ENCODE measurements around the gene SRD5A2. TPM values are rescaled to one million over a fixed set of nuclear protein-coding genes. Genes with fewer than 3 reads are reported as not detected.

SRD5A2 gene
- total RNA-seq, 1 donor from 2014 or later = not detected

DNA sequence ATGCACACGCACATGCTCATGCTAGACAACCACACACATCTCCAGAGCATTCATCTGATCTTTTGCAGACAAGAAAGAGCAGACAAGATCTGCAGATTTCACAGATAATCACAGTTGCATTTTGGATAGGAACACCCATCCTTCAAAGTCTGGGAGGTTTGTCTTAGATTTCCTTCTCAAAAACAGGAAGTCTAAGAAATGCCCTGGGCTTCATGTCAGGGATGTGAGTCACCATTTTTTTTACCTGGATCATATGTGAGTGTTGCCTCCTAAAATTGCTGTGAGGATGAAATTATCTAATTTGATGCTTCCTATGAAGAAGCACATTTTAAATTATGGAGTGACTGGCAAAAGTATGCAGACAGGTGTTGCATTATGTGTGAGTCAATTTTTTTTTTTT is 46.1 kb downstream of the SRD5A2 start:
- H3K27me3 ChIP-seq (ENCODE audit: control insufficient read depth in 3 of 3, insufficient read depth in 3 of 3, low read length in 3 of 3) = no peaks in the 10 kb centered on the region
- no peaks in the 10 kb centered on the region for H3K36me3 ChIP-seq (ENCODE audit: control insufficient read depth in 3 of 3, insufficient read depth in 3 of 3, low read length in 3 of 3)
- no peaks in the 10 kb centered on the region for H3K9me3 ChIP-seq (ENCODE audit: control insufficient read depth in 3 of 3, low read length in 3 of 3)
- H3K4me3 ChIP-seq (ENCODE audit: low read length in 3 of 3) = no peak overlapping the region
- no peak overlapping the region for H3K27ac ChIP-seq (ENCODE audit: low read depth, low read length)
- H3K9ac ChIP-seq (ENCODE audit: low read depth in 1 of 3, low read length in 3 of 3) = no peak overlapping the region
- no peaks in the 10 kb centered on the region for H3K4me1 ChIP-seq (ENCODE audit: control insufficient read depth in 3 of 3, insufficient read depth in 3 of 3, low read length in 3 of 3)

DNA sequence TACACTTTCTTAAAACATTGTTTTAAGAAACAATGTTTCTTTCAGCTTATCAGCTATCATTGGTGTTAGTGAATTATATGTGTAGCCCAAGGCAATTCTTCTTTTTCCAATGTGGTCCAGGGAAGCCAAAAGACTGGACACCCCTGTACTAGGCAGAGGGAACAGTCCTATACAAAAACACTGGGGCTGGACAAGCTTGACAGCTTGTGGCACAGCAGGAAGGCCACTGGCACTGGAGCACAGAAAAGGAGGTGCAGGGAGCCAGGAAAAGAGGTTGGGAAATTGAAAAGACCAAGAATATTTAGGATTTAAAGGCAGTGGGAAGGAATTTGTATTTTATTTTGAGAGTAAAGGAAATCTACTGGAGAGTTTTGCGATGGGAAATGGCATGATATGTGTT is 47.7 kb downstream of the SRD5A2 start:
- no peaks in the 10 kb centered on the region for H3K9me3 ChIP-seq (ENCODE audit: control insufficient read depth in 3 of 3, low read length in 3 of 3)
- H3K27ac ChIP-seq (ENCODE audit: low read depth, low read length) = no peak overlapping the region
- no peaks in the 10 kb centered on the region for H3K4me1 ChIP-seq (ENCODE audit: control insufficient read depth in 3 of 3, insufficient read depth in 3 of 3, low read length in 3 of 3)
- H3K27me3 ChIP-seq (ENCODE audit: control insufficient read depth in 3 of 3, insufficient read depth in 3 of 3, low read length in 3 of 3) = peaks cover 0 to under 1% (median 0%) of the 10 kb centered on the region in 3 donors
- no peak overlapping the region for H3K9ac ChIP-seq (ENCODE audit: low read depth in 1 of 3, low read length in 3 of 3)
- H3K4me3 ChIP-seq (ENCODE audit: low read length in 3 of 3) = no peak overlapping the region
- H3K36me3 ChIP-seq (ENCODE audit: control insufficient read depth in 3 of 3, insufficient read depth in 3 of 3, low read length in 3 of 3) = no peaks in the 10 kb centered on the region

DNA sequence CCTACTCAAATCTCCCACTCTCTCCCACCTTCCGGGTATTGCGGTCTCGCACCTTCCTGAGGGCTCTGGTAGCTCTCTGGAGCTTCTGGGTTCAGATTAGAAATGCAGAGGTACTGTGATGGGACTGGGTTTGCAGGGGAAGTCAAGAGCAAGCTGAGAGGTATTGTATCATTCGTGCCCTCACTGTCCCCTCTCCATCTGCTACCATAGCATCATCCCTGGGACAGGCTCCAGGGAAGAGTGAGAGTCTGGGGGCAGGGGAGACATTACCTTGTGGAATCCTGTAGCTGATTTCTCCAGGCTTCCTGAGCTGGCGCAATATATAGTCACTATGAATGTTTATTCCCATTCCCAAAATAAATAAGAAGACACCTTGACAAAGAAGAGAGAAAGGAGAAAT is 49.6 kb downstream of the SRD5A2 start:
- Histone ChIP-seq H3K9me3 (ENCODE audit: control insufficient read depth in 3 of 3, low read length in 3 of 3) (no peaks in the 10 kb centered on the region), H3K4me3 (ENCODE audit: low read length in 3 of 3) (no peak overlapping the region), H3K9ac (ENCODE audit: low read depth in 1 of 3, low read length in 3 of 3) (no peak overlapping the region), H3K27me3 (ENCODE audit: control insufficient read depth in 3 of 3, insufficient read depth in 3 of 3, low read length in 3 of 3) (peaks cover 0 to 2% (median 0%) of the 10 kb centered on the region in 3 donors), H3K27ac (ENCODE audit: low read depth, low read length) (no peak overlapping the region), H3K36me3 (ENCODE audit: control insufficient read depth in 3 of 3, insufficient read depth in 3 of 3, low read length in 3 of 3) (no peaks in the 10 kb centered on the region), H3K4me1 (ENCODE audit: control insufficient read depth in 3 of 3, insufficient read depth in 3 of 3, low read length in 3 of 3) (no peaks in the 10 kb centered on the region)

DNA sequence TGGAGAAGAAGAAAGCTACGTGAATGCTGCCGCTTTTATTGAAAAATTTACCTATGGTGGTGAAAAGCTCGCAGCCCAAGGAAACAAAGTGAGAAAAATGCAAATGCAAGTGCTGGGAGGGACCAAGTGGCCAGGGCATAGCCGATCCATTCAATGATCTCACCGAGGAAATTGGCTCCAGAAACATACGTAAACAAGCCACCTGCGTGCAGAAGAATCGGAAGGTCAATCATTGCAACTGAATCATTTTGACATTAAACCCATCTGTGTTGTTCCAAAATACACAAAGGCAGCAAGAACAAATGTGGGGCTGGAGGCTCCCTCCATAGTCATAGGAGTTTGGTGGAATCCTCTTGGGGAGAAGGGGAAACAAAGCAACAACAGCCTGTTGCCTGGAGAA is 51.5 kb downstream of the SRD5A2 start:
- peaks cover 0 to 2% (median 0%) of the 10 kb centered on the region in 3 donors for H3K27me3 ChIP-seq (ENCODE audit: control insufficient read depth in 3 of 3, insufficient read depth in 3 of 3, low read length in 3 of 3)
- no peaks in the 10 kb centered on the region for H3K4me1 ChIP-seq (ENCODE audit: control insufficient read depth in 3 of 3, insufficient read depth in 3 of 3, low read length in 3 of 3)
- no peaks in the 10 kb centered on the region for H3K9me3 ChIP-seq (ENCODE audit: control insufficient read depth in 3 of 3, low read length in 3 of 3)
- no peak overlapping the region for H3K4me3 ChIP-seq (ENCODE audit: low read length in 3 of 3)
- H3K9ac ChIP-seq (ENCODE audit: low read depth in 1 of 3, low read length in 3 of 3) = no peak overlapping the region
- H3K36me3 ChIP-seq (ENCODE audit: control insufficient read depth in 3 of 3, insufficient read depth in 3 of 3, low read length in 3 of 3) = no peaks in the 10 kb centered on the region
- no peak overlapping the region for H3K27ac ChIP-seq (ENCODE audit: low read depth, low read length)

DNA sequence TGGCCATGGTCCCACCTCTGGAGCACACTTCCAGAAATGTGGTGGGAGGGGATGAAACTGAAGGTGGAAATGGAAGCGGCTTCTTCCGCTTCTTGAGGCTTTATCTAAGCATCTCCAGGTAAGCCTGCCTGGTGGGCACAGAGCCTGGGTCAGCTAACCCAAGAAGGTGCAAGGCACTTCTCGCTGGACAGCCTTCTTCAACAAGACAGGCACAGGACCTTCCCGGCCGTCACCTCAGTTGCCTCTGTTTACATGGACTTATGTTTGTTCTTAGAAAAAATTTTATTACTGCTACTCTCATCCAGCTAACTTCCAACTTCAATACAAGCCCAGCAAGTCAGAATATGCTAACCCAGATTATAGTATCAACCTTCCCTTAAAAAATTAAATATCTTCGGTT is 51.9 kb downstream of the SRD5A2 start:
- Histone ChIP-seq H3K4me3 (ENCODE audit: low read length in 3 of 3) (no peak overlapping the region), H3K27me3 (ENCODE audit: control insufficient read depth in 3 of 3, insufficient read depth in 3 of 3, low read length in 3 of 3) (peaks cover 0 to 2% (median 0%) of the 10 kb centered on the region in 3 donors), H3K27ac (ENCODE audit: low read depth, low read length) (no peak overlapping the region), H3K36me3 (ENCODE audit: control insufficient read depth in 3 of 3, insufficient read depth in 3 of 3, low read length in 3 of 3) (no peaks in the 10 kb centered on the region), H3K9ac (ENCODE audit: low read depth in 1 of 3, low read length in 3 of 3) (no peak overlapping the region), H3K9me3 (ENCODE audit: control insufficient read depth in 3 of 3, low read length in 3 of 3) (no peaks in the 10 kb centered on the region), H3K4me1 (ENCODE audit: control insufficient read depth in 3 of 3, insufficient read depth in 3 of 3, low read length in 3 of 3) (no peaks in the 10 kb centered on the region)

DNA sequence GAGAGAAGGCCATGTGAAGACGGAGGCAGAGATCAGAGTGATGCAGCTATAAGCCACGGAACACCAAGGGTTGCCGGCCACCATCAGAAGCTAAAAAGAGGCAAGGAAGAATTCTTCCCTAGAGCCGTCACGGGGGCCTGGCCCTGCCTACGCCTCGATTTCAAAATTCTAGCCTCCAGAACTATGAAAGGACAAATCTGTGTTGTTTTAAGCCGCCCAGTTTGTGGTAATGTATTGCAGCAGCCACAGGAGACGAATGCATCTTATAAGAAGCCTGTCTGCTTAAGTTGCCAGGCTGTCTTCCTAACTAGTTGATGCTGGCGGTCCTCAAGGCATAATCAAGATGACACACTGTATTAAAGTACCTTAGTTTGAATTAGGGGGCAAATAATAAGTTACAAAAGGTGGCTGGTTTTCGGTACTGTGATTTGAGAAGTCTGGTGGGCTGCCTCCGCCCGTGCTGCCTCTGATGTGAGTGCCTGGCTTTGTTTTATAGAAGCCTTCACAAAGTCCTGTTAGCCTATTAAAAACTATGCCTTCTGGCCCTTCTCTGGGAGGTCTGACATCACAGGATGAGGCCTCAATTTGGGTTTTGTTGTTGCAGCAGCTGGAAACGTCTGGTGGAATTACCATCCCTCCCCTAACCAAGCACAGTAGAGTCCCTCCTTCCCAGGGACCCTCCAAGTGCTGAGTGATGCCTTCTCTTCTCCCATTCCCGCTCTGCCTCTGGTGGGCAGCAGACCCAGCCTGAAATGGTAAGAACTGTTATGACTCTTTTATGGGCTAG is 53.6 kb downstream of the SRD5A2 start:
- Histone ChIP-seq H3K4me3 (ENCODE audit: low read length in 3 of 3) (no peak overlapping the region), H3K36me3 (ENCODE audit: control insufficient read depth in 3 of 3, insufficient read depth in 3 of 3, low read length in 3 of 3) (no peaks in the 10 kb centered on the region), H3K27ac (ENCODE audit: low read depth, low read length) (no peak overlapping the region), H3K9ac (ENCODE audit: low read depth in 1 of 3, low read length in 3 of 3) (no peak overlapping the region), H3K9me3 (ENCODE audit: control insufficient read depth in 3 of 3, low read length in 3 of 3) (no peaks in the 10 kb centered on the region), H3K27me3 (ENCODE audit: control insufficient read depth in 3 of 3, insufficient read depth in 3 of 3, low read length in 3 of 3) (peaks cover 0 to 2% (median 0%) of the 10 kb centered on the region in 3 donors), H3K4me1 (ENCODE audit: control insufficient read depth in 3 of 3, insufficient read depth in 3 of 3, low read length in 3 of 3) (no peaks in the 10 kb centered on the region)

DNA sequence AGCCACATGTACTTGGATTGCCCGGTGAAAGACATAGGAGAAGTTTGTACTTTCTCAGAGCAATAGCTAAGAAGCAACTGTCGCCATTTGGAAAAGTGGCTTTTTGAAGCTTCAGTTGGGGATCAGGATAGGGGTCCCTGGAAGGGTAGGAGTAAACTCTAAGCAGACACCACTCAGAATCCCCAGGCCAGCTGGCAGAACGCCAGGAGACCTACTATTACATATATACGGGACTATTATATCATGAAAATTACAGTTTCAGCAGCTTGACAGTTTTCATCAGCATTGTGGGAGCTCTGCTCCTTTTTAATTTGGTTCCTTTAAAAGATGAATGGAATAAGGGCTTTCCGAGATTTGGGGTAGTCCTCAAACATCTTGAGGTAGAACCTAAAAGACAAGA is 54.9 kb downstream of the SRD5A2 start:
- Histone ChIP-seq H3K27me3 (ENCODE audit: control insufficient read depth in 3 of 3, insufficient read depth in 3 of 3, low read length in 3 of 3) (peaks cover 0 to 2% (median 0%) of the 10 kb centered on the region in 3 donors), H3K9ac (ENCODE audit: low read depth in 1 of 3, low read length in 3 of 3) (no peak overlapping the region), H3K9me3 (ENCODE audit: control insufficient read depth in 3 of 3, low read length in 3 of 3) (no peaks in the 10 kb centered on the region), H3K36me3 (ENCODE audit: control insufficient read depth in 3 of 3, insufficient read depth in 3 of 3, low read length in 3 of 3) (no peaks in the 10 kb centered on the region), H3K27ac (ENCODE audit: low read depth, low read length) (no peak overlapping the region), H3K4me3 (ENCODE audit: low read length in 3 of 3) (no peak overlapping the region), H3K4me1 (ENCODE audit: control insufficient read depth in 3 of 3, insufficient read depth in 3 of 3, low read length in 3 of 3) (no peaks in the 10 kb centered on the region)

DNA sequence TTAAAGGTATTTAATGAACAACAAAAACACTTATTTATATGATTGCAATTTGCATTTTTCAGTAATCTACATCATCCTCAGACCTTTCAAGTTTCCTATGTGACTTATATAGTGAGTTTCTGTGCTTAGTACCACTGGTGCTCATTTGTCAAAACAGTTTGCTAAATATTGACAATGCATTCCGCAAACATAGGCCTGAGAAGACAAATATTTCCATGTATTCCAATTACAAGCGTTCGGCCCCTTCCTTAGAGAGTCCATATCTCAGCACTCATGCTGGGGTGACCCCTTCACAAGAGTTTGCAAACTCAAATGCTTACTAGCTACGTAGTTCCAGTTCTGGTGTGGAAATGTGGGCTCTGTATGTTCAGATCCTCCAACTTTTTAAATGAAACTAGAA is 56.1 kb downstream of the SRD5A2 start:
- H3K9ac ChIP-seq (ENCODE audit: low read depth in 1 of 3, low read length in 3 of 3) = no peak overlapping the region
- peaks cover 0 to 2% (median 0%) of the 10 kb centered on the region in 3 donors for H3K27me3 ChIP-seq (ENCODE audit: control insufficient read depth in 3 of 3, insufficient read depth in 3 of 3, low read length in 3 of 3)
- no peaks in the 10 kb centered on the region for H3K36me3 ChIP-seq (ENCODE audit: control insufficient read depth in 3 of 3, insufficient read depth in 3 of 3, low read length in 3 of 3)
- H3K9me3 ChIP-seq (ENCODE audit: control insufficient read depth in 3 of 3, low read length in 3 of 3) = no peaks in the 10 kb centered on the region
- H3K4me3 ChIP-seq (ENCODE audit: low read length in 3 of 3) = no peak overlapping the region
- no peaks in the 10 kb centered on the region for H3K4me1 ChIP-seq (ENCODE audit: control insufficient read depth in 3 of 3, insufficient read depth in 3 of 3, low read length in 3 of 3)
- no peak overlapping the region for H3K27ac ChIP-seq (ENCODE audit: low read depth, low read length)

DNA sequence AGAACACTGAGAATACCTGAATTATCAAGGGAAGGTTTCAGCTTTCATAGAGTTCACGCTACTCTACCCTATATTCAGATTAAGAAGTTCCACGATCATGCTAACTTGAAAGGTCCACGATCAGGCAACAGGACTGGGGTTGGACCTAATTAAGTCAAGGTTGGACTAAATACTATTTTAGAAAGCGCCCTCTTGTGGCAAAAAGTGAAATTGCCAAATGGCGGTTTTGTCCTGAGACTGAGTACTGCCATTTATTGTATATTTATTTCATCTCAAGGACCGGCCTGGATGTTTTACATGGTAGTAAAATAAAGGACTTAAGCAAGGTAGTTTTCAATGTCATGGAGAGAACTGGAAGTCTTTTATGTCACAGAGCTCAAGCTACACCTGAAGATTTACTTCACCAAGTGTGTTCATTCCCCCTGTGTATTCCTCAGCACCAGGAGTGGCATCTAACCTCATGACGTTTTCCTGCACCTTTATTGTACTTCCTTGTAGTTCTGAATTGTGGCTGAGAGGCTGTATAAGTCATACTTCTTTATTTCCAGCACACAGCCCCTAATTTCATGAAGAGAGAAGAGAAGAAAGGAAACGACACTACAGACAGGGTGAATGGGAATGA is 56.8 kb downstream of the SRD5A2 start:
- Histone ChIP-seq H3K4me1 (ENCODE audit: control insufficient read depth in 3 of 3, insufficient read depth in 3 of 3, low read length in 3 of 3) (no peaks in the 10 kb centered on the region), H3K4me3 (ENCODE audit: low read length in 3 of 3) (no peak overlapping the region), H3K36me3 (ENCODE audit: control insufficient read depth in 3 of 3, insufficient read depth in 3 of 3, low read length in 3 of 3) (no peaks in the 10 kb centered on the region), H3K9me3 (ENCODE audit: control insufficient read depth in 3 of 3, low read length in 3 of 3) (no peaks in the 10 kb centered on the region), H3K9ac (ENCODE audit: low read depth in 1 of 3, low read length in 3 of 3) (no peak overlapping the region), H3K27ac (ENCODE audit: low read depth, low read length) (no peak overlapping the region), H3K27me3 (ENCODE audit: control insufficient read depth in 3 of 3, insufficient read depth in 3 of 3, low read length in 3 of 3) (peaks cover 0 to 2% (median 0%) of the 10 kb centered on the region in 3 donors)

DNA sequence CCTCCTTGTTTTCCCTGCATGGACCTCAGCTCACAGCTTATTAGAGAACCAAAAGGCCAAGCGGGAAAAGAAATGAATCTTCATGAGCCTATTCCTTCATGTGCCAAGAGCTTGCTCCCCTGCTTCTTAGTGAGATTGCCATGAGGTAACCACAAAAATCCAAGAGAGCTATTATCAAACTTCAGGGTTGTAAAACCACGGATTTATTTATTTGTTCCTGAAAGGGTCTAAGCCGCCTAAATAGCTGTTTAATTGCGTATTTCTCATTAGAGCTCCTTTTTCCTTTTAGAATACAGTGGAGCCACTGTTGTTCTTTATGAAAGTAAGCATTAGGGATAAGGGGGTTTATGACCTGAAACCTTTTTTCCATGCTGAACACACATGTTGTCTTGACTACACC is 58.0 kb downstream of the SRD5A2 start:
- Histone ChIP-seq H3K9me3 (ENCODE audit: control insufficient read depth in 3 of 3, low read length in 3 of 3) (no peaks in the 10 kb centered on the region), H3K4me1 (ENCODE audit: control insufficient read depth in 3 of 3, insufficient read depth in 3 of 3, low read length in 3 of 3) (no peaks in the 10 kb centered on the region), H3K27ac (ENCODE audit: low read depth, low read length) (no peak overlapping the region), H3K36me3 (ENCODE audit: control insufficient read depth in 3 of 3, insufficient read depth in 3 of 3, low read length in 3 of 3) (no peaks in the 10 kb centered on the region), H3K9ac (ENCODE audit: low read depth in 1 of 3, low read length in 3 of 3) (no peak overlapping the region), H3K4me3 (ENCODE audit: low read length in 3 of 3) (no peak overlapping the region), H3K27me3 (ENCODE audit: control insufficient read depth in 3 of 3, insufficient read depth in 3 of 3, low read length in 3 of 3) (no peaks in the 10 kb centered on the region)

All from skeletal muscle tissue (tissue), 4 donors.